ENCODE data around the gene NDRG4.

Gene NDRG4

GRCh38 chr16:58493756-58494431, 6.0 kb upstream of the NDRG4 start:
- DNase-seq (ENCODE audit: low read depth in 2 of 2) = no peak

- DNase-seq (ENCODE audit: low read depth in 2 of 2) = no peak
These were observed 4.9 kb upstream of the NDRG4 start for GRCh38 chr16:58494981-58495520.

- no peak for DNase-seq (ENCODE audit: low read depth in 2 of 2)
These were observed 4.2 kb upstream of the NDRG4 start for GRCh38 chr16:58495521-58496331.

- no peak for DNase-seq (ENCODE audit: low read depth in 2 of 2)
These were observed 2.5 kb upstream of the NDRG4 start for GRCh38 chr16:58497468-58497867.

GRCh38 chr16:58497935-58498334, 2.0 kb upstream of the NDRG4 start:
- DNase-seq (ENCODE audit: low read depth in 2 of 2) = no peak

GRCh38 chr16:58498341-58499091, 1.4 kb upstream of the NDRG4 start:
- DNase-seq (ENCODE audit: low read depth in 2 of 2) = no peak

GRCh38 chr16:58499092-58499511, 841 bp upstream of the NDRG4 start:
- DNase-seq (ENCODE audit: low read depth in 2 of 2) = no peak

- DNase-seq (ENCODE audit: low read depth in 2 of 2) = no peak
These were observed 693 bp downstream of the NDRG4 start for GRCh38 chr16:58500430-58501241.

GRCh38 chr16:58501242-58502131, 1.5 kb downstream of the NDRG4 start:
- no peak for DNase-seq (ENCODE audit: low read depth in 2 of 2)

GRCh38 chr16:58502217-58502921, 2.4 kb downstream of the NDRG4 start:
- no peak for DNase-seq (ENCODE audit: low read depth in 2 of 2)

GRCh38 chr16:58503166-58503862, 3.4 kb downstream of the NDRG4 start:
- no peak for DNase-seq (ENCODE audit: low read depth in 2 of 2)

GRCh38 chr16:58503863-58504688, 4.1 kb downstream of the NDRG4 start:
- DNase-seq (ENCODE audit: low read depth in 2 of 2) = no peak

GRCh38 chr16:58506241-58507194, 6.6 kb downstream of the NDRG4 start:
- no peak for DNase-seq (ENCODE audit: low read depth in 2 of 2)

GRCh38 chr16:58507195-58507962, 7.4 kb downstream of the NDRG4 start:
- no peak for DNase-seq (ENCODE audit: low read depth in 2 of 2)

GRCh38 chr16:58507963-58508670, 8.2 kb downstream of the NDRG4 start:
- no peak for DNase-seq (ENCODE audit: low read depth in 2 of 2)
